Adrenal gland (tissue), 12 donors: Measurements from ENCODE around the gene CCDC197. TPM values are rescaled to one million over a fixed set of nuclear protein-coding genes. Genes with fewer than 3 reads are reported as not detected.

Experiments used
- DNase-seq, 7 donors: peaks; one replicate each; pipeline ENCODE4 v3.0.0-alpha.2; 2019 to 2020
- H3K27ac ChIP-seq, 5 donors: fragments of 200-600 bp; sonication (generic) in 4 of 5; 1 replicate in 3 of 5; 2 replicates in 2 of 5; pipeline versions ENCODE4 v1.5.1 to v1.8.0; 2016 to 2020; ENCODE audit warnings: mild to moderate bottlenecking in 1 of 5
- H3K27me3 ChIP-seq: fragments of 200-600 bp; 2 replicates; pipeline ENCODE4 v1.8.0; 2021
- H3K36me3 ChIP-seq, 2 donors: fragments of 200-600 bp; replicated peaks in 1 of 2; 1 replicate in 1 of 2; 2 replicates in 1 of 2; pipeline versions ENCODE4 v1.5.1 to v1.8.0; 2018 to 2022
- H3K4me1 ChIP-seq, 2 donors: fragments of 200-600 bp; replicated peaks in 1 of 2; 1 replicate in 1 of 2; 2 replicates in 1 of 2; pipeline versions ENCODE4 v1.5.1 to v1.8.0; 2018 to 2021
- H3K4me3 ChIP-seq, 4 donors: fragments of 200-600 bp; sonication (generic) in 3 of 4; one replicate each; pipeline ENCODE4 v1.5.1; 2016 to 2018
- H3K9me3 ChIP-seq, 3 donors: fragments of 200-600 bp; sonication (generic) in 1 of 3; replicated peaks in 1 of 3; 1 replicate in 2 of 3; 2 replicates in 1 of 3; pipeline versions ENCODE4 v1.5.1 to v1.8.0; 2016 to 2021
- CTCF ChIP-seq, 6 experiments: fragments of 450-650 bp in 4 of 6; fragments of 200-600 bp in 2 of 6; sonication (generic) in 1 of 6; IDR thresholded peaks; 1 replicate in 5 of 6; 2 replicates in 1 of 6; pipeline versions ENCODE4 v1.5.1 to v1.8.0; 2016 to 2021; ENCODE audit warnings: antibody characterized with exemption in 6 of 6, mild to moderate bottlenecking in 2 of 6, moderate library complexity in 1 of 6
- POLR2A ChIP-seq, 2 donors: fragments of 450-650 bp; IDR thresholded peaks; one replicate each; pipeline ENCODE4 v1.6.1; 2017; ENCODE audit warnings: antibody characterized with exemption in 2 of 2, mild to moderate bottlenecking in 2 of 2, moderate library complexity in 1 of 2
- WGBS, 4 donors: extraction: QIAGEN DNeasy Blood & Tissue Kit in 2 of 4; methylation state at CpG; one replicate each; pipeline versions ENCODE4 v1.1.5 to v1.1.7; 2013 to 2017; 5-methylcytosine and 5-hydroxymethylcytosine counted together
- intact Hi-C, 2 donors: fragments of 100-400 bp; cut with DNase I; formaldehyde crosslinking; loops; one replicate each; pipeline versions ENCODE4 v1.14.1 to v1.15.0; 2022 to 2023
- polyA plus RNA-seq, 3 donors: library from polyadenylated mRNA; stranded (reverse); fragments of 200-250 nt in 2 of 3; fragments of 350-450 nt in 1 of 3; fragmentation: Illumina TruSeq in 1 of 3; extraction: RNeasy Lipid Tissue Mini Kit (QIAGEN cat#74804) in 1 of 3; gene quantifications; one replicate each; pipeline ENCODE4 v1.2.3, GENCODE V29; 2013 to 2014
- total RNA-seq, 9 donors: library from RNA; depleted of rRNA in 4 of 9; stranded (reverse); fragments of >200 nt in 4 of 9; fragments of 120-200 nt in 1 of 9; fragmentation: NEBNext Ultra II Directional in 1 of 9; extraction: Animal tissue kit (Norgen Biotek cat#: 25700) in 1 of 9; gene quantifications; one replicate each; pipeline versions ENCODE4 v1.1.0 to v1.2.4, GENCODE V29; 2013 to 2023
- donor health status: healthy with polysubstance abuse.
- donor health status: Bipolar disorder and iron deficiency.
- donor health status: DM: yes; HTN: yes; CAD: no.
- donor health status: DM: no; HTN: no; CAD: no.
- donor health status: DM: no; HTN: no; CAD: no.
- donor health status: DM: yes; HTN: yes; CAD: no.

The CCDC197 gene
- total and polyA plus RNA-seq, 12 donors: not detected

- TF ChIP-seq CTCF (IDR thresholded peaks at IDR 0.05): no peak
- no peak for TF ChIP-seq POLR2A (IDR thresholded peaks at IDR 0.05)
- Histone ChIP-seq H3K27me3 (no peaks in the 10 kb centered on the region), H3K4me1 (peaks cover 0 to 20% of the 10 kb centered on the region in 2 donors), H3K36me3 (no peaks in the 10 kb centered on the region), H3K27ac (no peak overlapping the region), H3K4me3 (no peak overlapping the region), H3K9me3 (no peaks in the 10 kb centered on the region)
- no peak for DNase-seq
- intact Hi-C loops: no loop called here
- 89 to 100% (median 94%) methylated on average over 3 of the region's 3 CpGs for WGBS, 4 donors
These were observed 44.3 kb upstream of the CCDC197 start for GRCh38 chr14:93952829-93953228.

- Histone ChIP-seq H3K27me3 (no peaks in the 10 kb centered on the region), H3K4me1 (peaks cover 0 to 20% of the 10 kb centered on the region in 2 donors), H3K4me3 (no peak overlapping the region), H3K27ac (no peak overlapping the region), H3K36me3 (no peaks in the 10 kb centered on the region), H3K9me3 (no peaks in the 10 kb centered on the region)
- 74 to 87% (median 78%) methylated on average over 3 to 14 of the region's 14 CpGs for WGBS, 4 donors
- no peak for DNase-seq
- TF ChIP-seq CTCF (IDR thresholded peaks at IDR 0.05) (no peak), POLR2A (IDR thresholded peaks at IDR 0.05) (no peak)
- intact Hi-C loops: no loop called here
These were observed 43.8 kb upstream of the CCDC197 start for GRCh38 chr14:93953263-93953662.

DNA sequence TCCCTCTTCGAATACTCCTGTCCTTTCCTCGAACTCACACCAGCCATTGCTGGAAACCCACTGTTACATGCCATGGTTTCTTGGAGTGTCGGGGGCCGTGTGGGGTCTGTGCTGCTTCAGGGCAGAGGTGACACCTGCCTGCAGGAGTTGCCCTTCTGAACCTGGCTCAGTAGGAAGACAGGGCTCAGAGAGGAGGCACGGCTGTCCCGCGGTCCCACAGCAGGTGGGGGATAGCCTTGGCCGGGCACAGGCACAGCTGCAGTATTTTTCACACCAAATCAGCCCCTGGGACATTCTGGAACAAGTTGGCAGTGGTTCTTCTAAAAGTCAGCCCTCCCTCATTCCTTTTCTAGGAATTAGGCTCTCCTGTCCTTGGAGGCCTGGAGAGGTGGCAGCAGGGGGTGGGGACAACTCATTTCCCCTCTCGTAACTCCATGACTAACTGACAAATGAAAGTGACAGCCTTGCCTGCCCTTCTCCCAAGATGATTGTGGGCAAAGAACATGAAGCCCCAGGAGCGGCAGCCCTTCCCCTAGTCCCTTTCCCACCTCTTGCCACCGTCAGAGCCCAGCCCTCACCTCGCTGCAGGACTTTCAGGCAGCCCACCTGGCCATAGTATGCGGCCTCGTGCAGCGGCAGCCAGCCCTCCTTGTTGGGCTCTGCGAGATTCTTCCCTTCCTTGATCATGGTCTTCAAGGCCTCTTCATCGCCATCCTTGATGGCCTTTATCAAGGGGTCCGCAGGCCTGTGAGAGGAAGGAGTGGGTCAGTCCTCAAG lies 43.2 kb upstream of the CCDC197 start:
- no peaks in the 10 kb centered on the region for H3K36me3 ChIP-seq
- no peaks in the 10 kb centered on the region for H3K27me3 ChIP-seq
- intact Hi-C loops: no loop called here
- peaks cover under 1 to 20% of the 10 kb centered on the region in 2 donors for H3K4me1 ChIP-seq
- H3K9me3 ChIP-seq: no peaks in the 10 kb centered on the region
- WGBS, 4 donors: 58 to 70% (median 58%) methylated on average over 13 to 18 of the region's 18 CpGs
- H3K4me3 ChIP-seq: no peak overlapping the region
- DNase-seq: peak in 4 of 7 donors; percentile 28 to 48 (median 36)
- no peak overlapping the region for H3K27ac ChIP-seq
- no peak for TF ChIP-seq POLR2A (IDR thresholded peaks at IDR 0.05)
- no peak for TF ChIP-seq CTCF (IDR thresholded peaks at IDR 0.05)

DNA sequence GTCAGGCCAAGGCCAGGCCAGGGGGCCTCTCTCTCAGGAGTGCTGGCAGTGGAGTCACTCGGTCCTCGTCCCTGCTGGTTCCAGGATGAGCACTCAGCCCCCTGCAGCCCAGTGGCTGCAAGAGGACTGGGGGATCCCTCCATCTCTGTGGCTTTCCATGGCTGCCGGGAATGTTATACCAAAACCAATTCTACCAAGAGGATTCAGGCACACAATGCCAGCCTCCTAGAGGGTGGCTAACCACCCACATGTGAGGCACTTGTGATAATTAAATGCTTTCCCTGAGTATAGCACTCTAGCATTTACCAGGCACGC lies 42.6 kb upstream of the CCDC197 start:
- no peaks in the 10 kb centered on the region for H3K27me3 ChIP-seq
- H3K9me3 ChIP-seq: no peaks in the 10 kb centered on the region
- H3K36me3 ChIP-seq: no peaks in the 10 kb centered on the region
- 69 to 91% (median 75%) methylated on average over 2 to 4 of the region's 4 CpGs for WGBS, 4 donors
- H3K4me1 ChIP-seq: peaks cover 6 to 25% of the 10 kb centered on the region in 2 donors
- DNase-seq: no peak
- no peak for TF ChIP-seq POLR2A (IDR thresholded peaks at IDR 0.05)
- TF ChIP-seq CTCF (IDR thresholded peaks at IDR 0.05): no peak
- H3K4me3 ChIP-seq: no peak overlapping the region
- H3K27ac ChIP-seq: no peak overlapping the region
- intact Hi-C loops: no loop called here
